ENCODE data around the gene ITGA11.
"Not testable (repeated sequence)": the region's sequence is repeated elsewhere in the genome, so short reads cannot be mapped to it uniquely, and the experiment has no call there.

Gene ITGA11

GRCh38 chr15:68411343-68411675 lies 20.7 kb downstream of the ITGA11 start:
- DNase-seq (ENCODE audit: low read depth), result no peak

- DNase-seq (ENCODE audit: low read depth), result no peak
Observed at GRCh38 chr15:68410466-68411342, 21.3 kb downstream of the ITGA11 start.

- no peak for DNase-seq (ENCODE audit: low read depth)
Observed at GRCh38 chr15:68409736-68410370, 22.1 kb downstream of the ITGA11 start.

GRCh38 chr15:68408971-68409370 lies 23.0 kb downstream of the ITGA11 start:
- no peak for DNase-seq (ENCODE audit: low read depth)

- no peak for DNase-seq (ENCODE audit: low read depth)
Observed at GRCh38 chr15:68407886-68408881, 23.8 kb downstream of the ITGA11 start.

GRCh38 chr15:68407141-68407885 lies 24.6 kb downstream of the ITGA11 start:
- no peak for DNase-seq (ENCODE audit: low read depth)

- no peak for DNase-seq (ENCODE audit: low read depth)
Observed at GRCh38 chr15:68405378-68406250, 26.3 kb downstream of the ITGA11 start.

GRCh38 chr15:68404056-68404798 lies 27.7 kb downstream of the ITGA11 start:
- no peak for DNase-seq (ENCODE audit: low read depth)

GRCh38 chr15:68403161-68403941 lies 28.6 kb downstream of the ITGA11 start:
- no peak for DNase-seq (ENCODE audit: low read depth)

GRCh38 chr15:68402432-68403160 lies 29.4 kb downstream of the ITGA11 start:
- DNase-seq (ENCODE audit: low read depth), result no peak

GRCh38 chr15:68401496-68402431 lies 30.2 kb downstream of the ITGA11 start:
- DNase-seq (ENCODE audit: low read depth), result no peak

- no peak for DNase-seq (ENCODE audit: low read depth)
Observed at GRCh38 chr15:68400066-68400456, 31.9 kb downstream of the ITGA11 start.

GRCh38 chr15:68399096-68400065 lies 32.6 kb downstream of the ITGA11 start:
- no peak for DNase-seq (ENCODE audit: low read depth)

GRCh38 chr15:68397999-68398398 lies 34.0 kb downstream of the ITGA11 start:
- DNase-seq (ENCODE audit: low read depth), result not testable (repeated sequence)

GRCh38 chr15:68396068-68396467 lies 35.9 kb downstream of the ITGA11 start:
- no peak for DNase-seq (ENCODE audit: low read depth)

- DNase-seq (ENCODE audit: low read depth), result no peak
Observed at GRCh38 chr15:68391121-68391520, 40.8 kb downstream of the ITGA11 start.

All from stimulated activated CD8-positive, alpha-beta memory T cell treated with anti-CD3 and anti-CD28 coated beads, Interleukin-4, amount 100 ng/mL, for 24 hours (primary cell).